NT2/D1 (cell line): ENCODE data around the gene RPL21.

Experiments used
- YY1 ChIP-seq: IDR thresholded peaks from 2 replicates; pipeline ENCODE4 v1.6.1; 2011; ENCODE audit not compliant: insufficient read length, insufficient read depth
- ZNF274 ChIP-seq: IDR thresholded peaks from 2 replicates; pipeline ENCODE4 v1.6.1; 2011; ENCODE audit warnings: mild to moderate bottlenecking, low read depth, low read length

- TF ChIP-seq YY1 (no peak), ZNF274 (no peak)
Measured at GRCh38 chr13:27211271-27211670, 40.1 kb upstream of the RPL21 start.
